Measurements from ENCODE around the gene MYPOP. TPM values are rescaled to one million over a fixed set of nuclear protein-coding genes. Genes with fewer than 3 reads are reported as not detected.

MYPOP gene
- total RNA-seq, 1 experiment from 2014 or later: 5.5 TPM

DNA sequence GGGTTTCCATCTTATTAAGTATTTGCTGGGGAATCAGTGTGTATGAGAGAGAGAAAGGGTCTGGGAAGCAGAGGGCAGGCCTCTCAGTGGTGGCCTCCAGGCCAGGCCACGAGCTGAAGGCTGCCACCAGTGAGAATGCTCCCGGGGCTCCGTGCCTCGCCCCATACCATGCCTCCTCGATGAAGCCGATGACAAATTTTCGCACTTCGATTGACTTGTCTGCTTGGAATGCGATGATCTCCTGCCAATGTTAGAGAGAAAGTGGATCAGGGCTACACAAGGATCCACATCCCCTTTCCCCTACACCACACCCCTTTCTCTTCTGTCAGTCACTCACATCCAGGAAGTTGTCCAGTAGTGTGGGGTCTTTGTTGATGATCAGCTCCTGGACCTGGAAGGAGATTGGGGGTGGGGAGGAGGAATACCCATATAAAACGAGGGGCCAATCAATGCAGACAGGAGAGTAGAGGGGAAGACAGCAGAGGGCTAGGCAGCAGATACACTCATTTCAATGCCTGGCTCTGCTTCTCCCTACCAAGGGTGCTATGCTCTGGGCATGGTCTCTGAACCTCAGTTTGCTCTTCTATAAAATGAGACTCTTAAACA, 50.2 kb downstream of the MYPOP start:
- TF ChIP-seq, protein P1, sequence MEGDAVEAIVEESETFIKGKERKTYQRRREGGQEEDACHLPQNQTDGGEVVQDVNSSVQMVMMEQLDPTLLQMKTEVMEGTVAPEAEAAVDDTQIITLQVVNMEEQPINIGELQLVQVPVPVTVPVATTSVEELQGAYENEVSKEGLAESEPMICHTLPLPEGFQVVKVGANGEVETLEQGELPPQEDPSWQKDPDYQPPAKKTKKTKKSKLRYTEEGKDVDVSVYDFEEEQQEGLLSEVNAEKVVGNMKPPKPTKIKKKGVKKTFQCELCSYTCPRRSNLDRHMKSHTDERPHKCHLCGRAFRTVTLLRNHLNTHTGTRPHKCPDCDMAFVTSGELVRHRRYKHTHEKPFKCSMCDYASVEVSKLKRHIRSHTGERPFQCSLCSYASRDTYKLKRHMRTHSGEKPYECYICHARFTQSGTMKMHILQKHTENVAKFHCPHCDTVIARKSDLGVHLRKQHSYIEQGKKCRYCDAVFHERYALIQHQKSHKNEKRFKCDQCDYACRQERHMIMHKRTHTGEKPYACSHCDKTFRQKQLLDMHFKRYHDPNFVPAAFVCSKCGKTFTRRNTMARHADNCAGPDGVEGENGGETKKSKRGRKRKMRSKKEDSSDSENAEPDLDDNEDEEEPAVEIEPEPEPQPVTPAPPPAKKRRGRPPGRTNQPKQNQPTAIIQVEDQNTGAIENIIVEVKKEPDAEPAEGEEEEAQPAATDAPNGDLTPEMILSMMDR (IDR thresholded peaks at IDR 0.05; ENCODE audit: unreplicated experiment): no peak
- Mint-ChIP-seq H3K36me3 (ENCODE audit: insufficient read depth, unreplicated experiment) (peaks cover 88% of the 10 kb centered on the region), H3K9me3 (ENCODE audit: unreplicated experiment) (no peaks in the 10 kb centered on the region), H3K4me1 (ENCODE audit: insufficient read depth, unreplicated experiment) (no peaks in the 10 kb centered on the region), H3K27me3 (ENCODE audit: insufficient read depth, unreplicated experiment) (no peaks in the 10 kb centered on the region), H3K4me3 (ENCODE audit: unreplicated experiment) (no peak overlapping the region), H3K27ac (ENCODE audit: low read depth, unreplicated experiment) (peak overlapping the region; percentile 78)
- peak; percentile 34 for DNase-seq (ENCODE audit: unreplicated experiment)
- ChIA-PET POLR2A (interaction anchor here (0.7 to 1.3 kb wide), 3 partner anchors 9 to 354 kb away, joined by 4 read pairs; no protein-coding TSS in a partner anchor), CTCF (interaction anchor here (0.7 kb wide), 1 partner anchor 10 kb away, joined by 3 read pairs; no protein-coding TSS in a partner anchor)
- intact Hi-C loops (cut with micrococcal nuclease): no loop called here
- no TSS peak for BruUV-seq (replicated peaks)

DNA sequence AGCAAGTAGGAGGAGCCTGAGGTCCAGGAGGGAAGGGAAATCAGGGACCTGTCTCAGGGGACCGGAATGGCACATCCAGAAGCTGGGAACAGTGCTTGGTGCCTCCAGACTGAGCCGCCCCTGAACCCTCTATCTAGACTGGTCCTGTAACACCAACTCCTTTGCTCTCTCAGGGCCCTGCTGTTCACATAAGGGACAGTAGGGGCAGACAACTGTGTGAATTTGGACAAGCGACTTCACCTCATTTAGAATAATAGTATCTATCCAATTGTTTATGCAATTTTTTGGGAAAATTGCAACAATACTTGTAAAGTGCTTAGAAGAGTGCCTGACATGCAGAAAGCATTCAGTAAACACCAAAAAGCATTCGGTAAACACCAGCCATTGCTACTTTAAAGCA, 53.5 kb downstream of the MYPOP start:
- Mint-ChIP-seq H3K36me3 (ENCODE audit: insufficient read depth, unreplicated experiment) (peaks cover 93% of the 10 kb centered on the region), H3K9me3 (ENCODE audit: unreplicated experiment) (no peaks in the 10 kb centered on the region), H3K27me3 (ENCODE audit: insufficient read depth, unreplicated experiment) (no peaks in the 10 kb centered on the region), H3K27ac (ENCODE audit: low read depth, unreplicated experiment) (no peak overlapping the region), H3K4me1 (ENCODE audit: insufficient read depth, unreplicated experiment) (no peaks in the 10 kb centered on the region), H3K4me3 (ENCODE audit: unreplicated experiment) (no peak overlapping the region)
- intact Hi-C loops (cut with micrococcal nuclease): no loop called here
- TF ChIP-seq, protein P1 (IDR thresholded peaks at IDR 0.05; ENCODE audit: unreplicated experiment): no peak
- BruUV-seq (replicated peaks): no TSS peak
- CTCF ChIA-PET: interaction anchor here (0.7 to 1.0 kb wide), 4 partner anchors 14 to 111 kb away, joined by 3 to 5 read pairs (median 4); partner anchors contain the start of gene SYMPK
- POLR2A ChIA-PET: interaction anchor here (1.3 to 1.5 kb wide), 2 partner anchors 12 to 80 kb away, joined by 3 read pairs; partner anchors contain the start of gene SIX5
- no peak for DNase-seq (ENCODE audit: unreplicated experiment)

- Mint-ChIP-seq H3K36me3 (ENCODE audit: insufficient read depth, unreplicated experiment) (peaks cover 93% of the 10 kb centered on the region), H3K27me3 (ENCODE audit: insufficient read depth, unreplicated experiment) (no peaks in the 10 kb centered on the region), H3K4me3 (ENCODE audit: unreplicated experiment) (no peak overlapping the region), H3K9me3 (ENCODE audit: unreplicated experiment) (no peaks in the 10 kb centered on the region), H3K27ac (ENCODE audit: low read depth, unreplicated experiment) (no peak overlapping the region), H3K4me1 (ENCODE audit: insufficient read depth, unreplicated experiment) (no peaks in the 10 kb centered on the region)
- no TSS peak for BruUV-seq (replicated peaks)
- TF ChIP-seq, protein P1 (IDR thresholded peaks at IDR 0.05; ENCODE audit: unreplicated experiment): no peak
- CTCF ChIA-PET: interaction anchor here (0.6 kb wide), 1 partner anchor 71 kb away, joined by 3 read pairs; no protein-coding TSS in a partner anchor
- POLR2A ChIA-PET: interaction anchor here (0.9 kb wide), 1 partner anchor 16 kb away, joined by 3 read pairs; the partner anchor contains the start of gene SYMPK
- no peak for DNase-seq (ENCODE audit: unreplicated experiment)
- intact Hi-C loops (cut with micrococcal nuclease): no loop called here
Observed at GRCh38 chr19:45847663-45848062, 54.8 kb downstream of the MYPOP start.

DNA sequence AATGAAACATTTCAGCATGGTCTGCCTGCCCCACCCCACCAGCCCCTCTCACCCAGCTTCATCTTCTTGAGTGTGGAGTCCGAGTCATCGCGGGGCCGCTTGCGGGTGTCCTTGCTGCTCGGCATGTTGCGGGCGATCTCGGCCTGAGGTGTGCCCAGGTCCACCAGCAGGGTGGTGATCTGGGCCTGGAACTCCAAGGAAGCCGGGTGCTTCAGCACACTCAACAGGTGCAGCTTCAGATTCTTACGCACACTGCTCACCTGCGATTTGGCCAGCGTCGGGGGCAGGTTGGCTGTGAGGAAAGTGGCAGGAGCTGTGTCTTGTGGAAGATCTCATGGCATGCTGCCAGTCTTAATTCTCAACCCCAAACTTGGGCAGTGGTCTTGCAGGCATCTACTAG, 60.2 kb downstream of the MYPOP start:
- POLR2A ChIA-PET: interaction anchor here (1.3 to 1.4 kb wide), 2 partner anchors 18 to 21 kb away, joined by 3 to 4 read pairs; no protein-coding TSS in a partner anchor
- peaks cover 96% of the 10 kb centered on the region for H3K36me3 Mint-ChIP-seq (ENCODE audit: insufficient read depth, unreplicated experiment)

More for the DNA sequence above, 60.2 kb downstream of the MYPOP start:
- Mint-ChIP-seq H3K4me1 (ENCODE audit: insufficient read depth, unreplicated experiment) (no peaks in the 10 kb centered on the region), H3K27ac (ENCODE audit: low read depth, unreplicated experiment) (no peak overlapping the region), H3K9me3 (ENCODE audit: unreplicated experiment) (no peaks in the 10 kb centered on the region), H3K27me3 (ENCODE audit: insufficient read depth, unreplicated experiment) (no peaks in the 10 kb centered on the region), H3K4me3 (ENCODE audit: unreplicated experiment) (no peak overlapping the region)
- CTCF ChIA-PET: interaction anchor here (0.6 to 1.1 kb wide), 3 partner anchors 10 to 700 kb away, joined by 3 read pairs; no protein-coding TSS in a partner anchor
- BruUV-seq (replicated peaks): no TSS peak
- intact Hi-C loops (cut with micrococcal nuclease): no loop called here
- TF ChIP-seq, protein P1 (IDR thresholded peaks at IDR 0.05; ENCODE audit: unreplicated experiment): no peak
- DNase-seq (ENCODE audit: unreplicated experiment): no peak

Other genes starting within 250 kb of the MYPOP start
- not detected in 2 replicates for gene GIPR, start 234.4 kb downstream of the MYPOP start, total RNA-seq (2022)
- 406 and 472 TPM in 2 replicates for gene SNRPD2, start 210.7 kb downstream of the MYPOP start, total RNA-seq (2022)
- gene QPCTL, start 209.9 kb downstream of the MYPOP start, total RNA-seq (2022): 14.9 and 17.3 TPM in 2 replicates
- 13.6 and 15.0 TPM in 2 replicates for gene FBXO46, start 171.7 kb downstream of the MYPOP start, total RNA-seq (2022)
- gene MEIOSIN, start 169.2 kb downstream of the MYPOP start, total RNA-seq (2022): not detected in 2 replicates
- 17.3 and 19.6 TPM in 2 replicates for gene SIX5, start 133.4 kb downstream of the MYPOP start, total RNA-seq (2022)
- 40.5 and 52.4 TPM in 2 replicates for gene DMPK, start 120.1 kb downstream of the MYPOP start, total RNA-seq (2022)
- 57.5 and 71.6 TPM in 2 replicates for gene DMWD, start 109.8 kb downstream of the MYPOP start, total RNA-seq (2022)
- 0.21 and 0.29 TPM in 2 replicates for gene RSPH6A, start 87.3 kb downstream of the MYPOP start, total RNA-seq (2022)
- 77.4 and 86.2 TPM in 2 replicates for gene SYMPK, start 39.5 kb downstream of the MYPOP start, total RNA-seq (2022)
- gene FOXA3, start 38.3 kb downstream of the MYPOP start, total RNA-seq (2022): not detected in 2 replicates
- 14.7 and 18.1 TPM in 2 replicates for gene IRF2BP1, start 16.5 kb downstream of the MYPOP start, total RNA-seq (2022)
- gene NANOS2, start 12.2 kb upstream of the MYPOP start, total RNA-seq (2022): not detected in 2 replicates
- not detected in 2 replicates for gene NOVA2, start 71.3 kb upstream of the MYPOP start, total RNA-seq (2022)
- gene CCDC61, start 92.9 kb upstream of the MYPOP start, total RNA-seq (2022): 17.5 and 18.9 TPM in 2 replicates
- not detected in 2 replicates for gene PGLYRP1, start 120.4 kb upstream of the MYPOP start, total RNA-seq (2022)
- gene IGFL4, start 138.4 kb upstream of the MYPOP start, total RNA-seq (2022): 0.54 TPM in 1 of 2 replicates, not detected in the other
- gene IGFL3, start 222.1 kb upstream of the MYPOP start, total RNA-seq (2022): not detected in 2 replicates
- gene IGFL2, start 245.6 kb upstream of the MYPOP start, total RNA-seq (2022): 1.3 TPM in 1 of 2 replicates, not detected in the other